ENCODE data around the gene TMEM62. TPM values are rescaled to one million over a fixed set of nuclear protein-coding genes. Genes with fewer than 3 reads are reported as not detected.

Gene TMEM62
- total and polyA plus RNA-seq, 9 of the 15 experiments (the other 6 are each of a cell fraction or from before 2014, with no cell fraction given), result 4.4 to 16.6 (median 11.1) TPM

- no peak for TF ChIP-seq ARID3A (IDR thresholded peaks at IDR 0.05; ENCODE audit: borderline replicate concordance, low read depth, low read length)
- TF ChIP-seq HNRNPK (IDR thresholded peaks at IDR 0.05; ENCODE audit: low read depth, low read length, poor library complexity, severe bottlenecking), result no peak
- no peak for TF ChIP-seq BRF2 (IDR thresholded peaks at IDR 0.05; ENCODE audit: borderline replicate concordance, insufficient read depth, insufficient read length)
- TF ChIP-seq SMARCE1 (IDR thresholded peaks at IDR 0.05), result no peak; the same call in 1 of the 2 replicates
- TF ChIP-seq ZNF780A (CRISPR knock-in tag; IDR thresholded peaks at IDR 0.05), result no peak
- TF ChIP-seq ZNF324 (CRISPR knock-in tag; IDR thresholded peaks at IDR 0.05), result no peak
- no peak for TF ChIP-seq DEAF1 (CRISPR knock-in tag; IDR thresholded peaks at IDR 0.05)
- TF ChIP-seq CREB3L1 (IDR thresholded peaks at IDR 0.05; ENCODE audit: borderline replicate concordance, low read depth), result peak; percentile 35; the same call in 1 of the 2 replicates
- TF ChIP-seq MBD2 (IDR thresholded peaks at IDR 0.05; ENCODE audit: borderline replicate concordance, low read depth), result peak; percentile 16; the same call in 1 of the 2 replicates
- TF ChIP-seq ZNF124 (CRISPR knock-in tag; IDR thresholded peaks at IDR 0.05), result no peak
- no peak for TF ChIP-seq ZNF311 (CRISPR knock-in tag; IDR thresholded peaks at IDR 0.05)
- no peak for TF ChIP-seq ZNF41 (CRISPR knock-in tag; conservative IDR thresholded peaks at IDR 0.05)
- peak in 1 of 3 experiments; percentile 88; a peak in 2 of 6 replicates for TF ChIP-seq ZBTB11 (CRISPR knock-in tag; IDR thresholded peaks at IDR 0.05)
- TF ChIP-seq CHD2 (IDR thresholded peaks at IDR 0.05; ENCODE audit: low read depth, low read length), result no peak
- no peak for TF ChIP-seq ZNF174 (CRISPR knock-in tag; IDR thresholded peaks at IDR 0.05)
- TF ChIP-seq ZBTB7A (IDR thresholded peaks at IDR 0.05; ENCODE audit: borderline replicate concordance, control insufficient read depth, low read depth, low read length), result peak; percentile 92
- peak; percentile 42; the same call in 1 of the 2 replicates for TF ChIP-seq HDAC2 (IDR thresholded peaks at IDR 0.05)
Measured at GRCh38 chr15:43105778-43106485, 27.5 kb upstream of the TMEM62 start, which contains the start of gene UBR1 (continued).

All from K562 (cell line).